H1 (cell line): Measurements from ENCODE around the gene GPM6B. TPM values are rescaled to one million over a fixed set of nuclear protein-coding genes. Genes with fewer than 3 reads are reported as not detected.

Experiments used
- EP300 ChIP-seq, 2 experiments: IDR thresholded peaks; 1 replicate in 1 of 2; 2 replicates in 1 of 2; pipeline ENCODE4 v1.6.1; 2011 to 2012; ENCODE audit warnings: low read depth in 2 of 2, low read length in 2 of 2, mild to moderate bottlenecking in 2 of 2, borderline replicate concordance in 1 of 2, inconsistent platforms in 1 of 2, moderate library complexity in 1 of 2
- EZH2 ChIP-seq: fragments of 200-600 bp; sonication (generic); IDR thresholded peaks from 2 replicates; pipeline ENCODE4 v1.7.1; 2012; ENCODE audit warnings: low read depth, mild to moderate bottlenecking, moderate library complexity, low read length, inconsistent platforms; ENCODE audit not compliant: severe bottlenecking
- SAP30 ChIP-seq: fragments of 300-600 bp; sonication (generic); IDR thresholded peaks from 2 replicates; pipeline ENCODE4 v1.7.1; 2012; ENCODE audit warnings: low read length, moderate library complexity, mild to moderate bottlenecking, inconsistent platforms; ENCODE audit not compliant: insufficient read depth, insufficient replicate concordance
- polyA plus RNA-seq, 7 experiments: library from polyadenylated mRNA; depleted of rRNA in 3 of 7; stranded (reverse) in 5 of 7; unstranded in 2 of 7; fragments of >200 nt in 5 of 7; fragments of 200-250 nt in 2 of 7; gene quantifications; 1 replicate in 5 of 7; 2 replicates in 1 of 7; 4 replicates in 1 of 7; pipeline versions ENCODE4 v1.2.1 to v1.2.3, GENCODE V29; 2011 to 2013; ENCODE audit warnings: missing spikeins in 2 of 7, mixed read lengths in 2 of 7
- total RNA-seq: library from RNA; stranded (reverse); fragmentation: NEBNext Ultra II Directional; extraction: Animal tissue kit (Norgen Biotek cat#: 25700); gene quantifications from 2 replicates; pipeline ENCODE4 v1.2.1, GENCODE V29; 2021

GPM6B gene
- total and polyA plus RNA-seq, 2 of the 8 experiments (the other 6 are each of a cell fraction or from before 2014, with no cell fraction given): 132 to 175 TPM

DNA sequence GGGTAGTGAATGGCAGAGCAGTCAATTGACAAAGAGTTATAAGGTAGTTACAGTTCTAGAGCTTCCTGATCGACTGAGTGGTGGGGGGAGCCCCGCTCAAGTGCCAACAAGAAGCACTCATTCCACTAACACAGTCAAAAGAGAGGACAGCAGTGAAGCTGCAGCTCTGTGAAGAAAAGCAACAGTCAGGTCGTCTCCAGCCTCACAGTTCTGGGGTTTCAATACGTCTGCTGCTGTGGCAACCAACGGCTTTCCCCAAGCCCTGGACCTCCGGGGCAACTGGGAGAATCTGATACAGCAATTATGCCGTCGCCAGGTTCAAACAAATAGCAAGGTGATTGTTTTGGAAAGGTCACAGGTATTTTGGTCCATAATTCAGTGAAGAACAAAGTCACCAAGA lies 30.8 kb downstream of the GPM6B start (continued):
- no peak for TF ChIP-seq SAP30
- TF ChIP-seq EZH2: no peak
- no peak for TF ChIP-seq EP300 (IDR thresholded peaks at IDR 0.05; ENCODE audit: borderline replicate concordance in 1 of 2, low read depth in 2 of 2, low read length in 2 of 2)
